OCI-LY7 (cell line): ENCODE results near the gene STON1. TPM values are rescaled to one million over a fixed set of nuclear protein-coding genes. Genes with fewer than 3 reads are reported as not detected.

Source experiments
- BruUV-seq: library from RNA; stranded (reverse); fragments of 400-500 nt; replicated peaks from 2 replicates; lab custom pipeline; 2021; lab: Mats Ljungman, UMichigan
- CTCF ChIA-PET: fragments of 300-600 bp; sonication (Branson Sonifier 250); formaldehyde crosslinking; loops from one replicate; lab custom pipeline; 2022; ENCODE audit warnings: antibody characterized with exemption; ENCODE audit not compliant: unreplicated experiment; lab: Charles Lee
- POLR2A ChIA-PET: fragments of 300-600 bp; sonication (Branson Sonifier 250); formaldehyde crosslinking; loops from one replicate; lab custom pipeline; 2022; ENCODE audit warnings: antibody characterized with exemption; lab: Charles Lee
- DNase-seq: peaks from one replicate; pipeline ENCODE4 v3.0.0-alpha.2; 2015; ENCODE audit warnings: low spot score
- H2AFZ ChIP-seq: fragments of 200-600 bp; sonication (generic), shearing (Covaris generic); 2 replicates; pipeline ENCODE4 v1.6.1; 2014; ENCODE audit warnings: mild to moderate bottlenecking, antibody characterized with exemption, low read length, moderate library complexity
- H3K27ac ChIP-seq: fragments of 200-600 bp; sonication (generic); 2 replicates; pipeline ENCODE4 v1.5.1; 2014; ENCODE audit warnings: mixed run types, low read depth, mild to moderate bottlenecking, moderate library complexity, low read length, inconsistent platforms; ENCODE audit not compliant: poor library complexity, severe bottlenecking
- H3K36me3 ChIP-seq: fragments of 200-600 bp; sonication (generic); 2 replicates; pipeline ENCODE4 v1.6.1; 2014; ENCODE audit warnings: mild to moderate bottlenecking, antibody characterized with exemption, low read length, moderate library complexity, mixed read lengths; ENCODE audit not compliant: insufficient read depth
- H3K4me1 ChIP-seq: fragments of 200-600 bp; sonication (generic); 2 replicates; pipeline ENCODE4 v1.5.1; 2014; ENCODE audit warnings: mild to moderate bottlenecking, low read length; ENCODE audit not compliant: insufficient read depth, poor library complexity, severe bottlenecking
- H3K4me2 ChIP-seq: fragments of 200-600 bp; sonication (generic); 2 replicates; pipeline ENCODE4 v1.6.1; 2014; ENCODE audit warnings: mild to moderate bottlenecking, low read length
- H3K4me3 ChIP-seq: fragments of 200-600 bp; sonication (generic); 2 replicates; pipeline ENCODE4 v1.5.1; 2014; ENCODE audit warnings: mild to moderate bottlenecking, low read depth, low read length; ENCODE audit not compliant: poor library complexity, severe bottlenecking
- H3K79me2 ChIP-seq: fragments of 200-600 bp; sonication (generic); 2 replicates; pipeline ENCODE4 v1.6.1; 2016; ENCODE audit warnings: low read depth, mild to moderate bottlenecking, low read length, moderate library complexity, mixed read lengths; ENCODE audit not compliant: insufficient read depth
- H3K9me2 ChIP-seq: fragments of 200-600 bp; sonication (generic); 2 replicates; pipeline ENCODE4 v1.6.1; 2016; ENCODE audit warnings: mild to moderate bottlenecking, low read length, mixed read lengths; ENCODE audit not compliant: insufficient read depth
- H3K9me3 ChIP-seq: fragments of 200-600 bp; sonication (generic); 2 replicates; pipeline ENCODE4 v1.6.1; 2014; ENCODE audit warnings: mild to moderate bottlenecking, mixed run types, low read length, mixed read lengths
- H4K20me1 ChIP-seq: fragments of 200-600 bp; sonication (generic); 2 replicates; pipeline ENCODE4 v1.6.1; 2014; ENCODE audit warnings: mild to moderate bottlenecking, antibody characterized with exemption, low read length, moderate library complexity, mixed read lengths; ENCODE audit not compliant: insufficient read depth
- CTCF ChIP-seq: fragments of 200-600 bp; sonication (generic); conservative IDR thresholded peaks from 2 replicates; pipeline ENCODE4 v1.5.1; 2014; ENCODE audit warnings: mild to moderate bottlenecking, antibody characterized with exemption, low read length, moderate library complexity, mixed read lengths
- EZH2phosphoT487 ChIP-seq: fragments of 200-600 bp; sonication (generic); IDR thresholded peaks from 2 replicates; pipeline ENCODE4 v1.6.1; 2018; ENCODE audit warnings: low read depth, borderline replicate concordance, mild to moderate bottlenecking, mixed run types, antibody characterized with exemption, low read length, moderate library complexity, mixed read lengths
- intact Hi-C: fragments of 100-400 bp; cut with micrococcal nuclease; formaldehyde crosslinking; loops from one replicate; pipeline ENCODE4 v1.10.0; 2022; ENCODE audit not compliant: unreplicated experiment
- total RNA-seq, 2 experiments: library from RNA; depleted of rRNA in 1 of 2; stranded (reverse); fragments of >200 nt in 1 of 2; shearing (Covaris generic) in 1 of 2; gene quantifications; 2 replicates each; pipeline ENCODE4 v1.2.3, GENCODE V29; 2014 to 2022

STON1 gene
- total RNA-seq, 2 experiments from 2014 or later: 0.51 to 0.88 TPM

- Histone ChIP-seq H2AFZ (no peak overlapping the region), H3K9me2 (no peaks in the 10 kb centered on the region), H3K9me3 (no peaks in the 10 kb centered on the region), H3K27ac (no peak overlapping the region), H4K20me1 (no peaks in the 10 kb centered on the region), H3K79me2 (no peaks in the 10 kb centered on the region), H3K4me3 (no peak overlapping the region), H3K36me3 (no peaks in the 10 kb centered on the region), H3K4me2 (no peak overlapping the region), H3K4me1 (no peaks in the 10 kb centered on the region)
- intact Hi-C loops: no loop called here
- TF ChIP-seq EZH2phosphoT487 (no peak), CTCF (no peak)
- BruUV-seq: no TSS peak
- DNase-seq: no peak
- CTCF ChIA-PET: no interaction called here
- POLR2A ChIA-PET: interaction anchor here (0.7 kb wide), 1 partner anchor 364 kb away, joined by 4 read pairs; no protein-coding TSS in a partner anchor
Measured at GRCh38 chr2:48566592-48567310, 36.8 kb downstream of the STON1 start.

- DNase-seq: no peak
- POLR2A ChIA-PET: no interaction called here
- H3K4me1 ChIP-seq: no peaks in the 10 kb centered on the region
- H3K79me2 ChIP-seq: no peaks in the 10 kb centered on the region
- CTCF ChIA-PET: no interaction called here
- TF ChIP-seq EZH2phosphoT487: no peak
- no peak for TF ChIP-seq CTCF
- no peaks in the 10 kb centered on the region for H3K9me2 ChIP-seq
- no peaks in the 10 kb centered on the region for H3K9me3 ChIP-seq
- no peak overlapping the region for H3K4me2 ChIP-seq
- intact Hi-C loops: no loop called here
- BruUV-seq: no TSS peak
- H3K36me3 ChIP-seq: no peaks in the 10 kb centered on the region
- H3K27ac ChIP-seq: no peak overlapping the region
- no peak overlapping the region for H3K4me3 ChIP-seq
- no peak overlapping the region for H2AFZ ChIP-seq
- no peaks in the 10 kb centered on the region for H4K20me1 ChIP-seq
Measured at GRCh38 chr2:48567671-48568070, 37.7 kb downstream of the STON1 start.

GRCh38 chr2:48568547-48568946, 38.6 kb downstream of the STON1 start:
- Histone ChIP-seq H2AFZ (no peak overlapping the region), H3K9me2 (no peaks in the 10 kb centered on the region), H3K4me1 (no peaks in the 10 kb centered on the region), H3K27ac (no peak overlapping the region), H4K20me1 (no peaks in the 10 kb centered on the region), H3K4me3 (no peak overlapping the region), H3K9me3 (no peaks in the 10 kb centered on the region), H3K79me2 (no peaks in the 10 kb centered on the region), H3K4me2 (no peak overlapping the region), H3K36me3 (no peaks in the 10 kb centered on the region)
- BruUV-seq: no TSS peak
- ChIA-PET CTCF (interaction anchor here (0.5 kb wide), 1 partner anchor 105 kb away, joined by 3 read pairs; no protein-coding TSS in a partner anchor), POLR2A (interaction anchor here (0.7 kb wide), 1 partner anchor 103 kb away, joined by 3 read pairs; no protein-coding TSS in a partner anchor)
- DNase-seq: no peak
- TF ChIP-seq EZH2phosphoT487 (no peak), CTCF (no peak)
- intact Hi-C loops: no loop called here
